ENCODE measurements around the gene TBX18.

The TBX18 gene

GRCh38 chr6:84764332-84765049 is at the start of gene TBX18:
TSS of gene TBX18 (minus strand) at chr6:84764598. CDS start at chr6:84764181, 417 bp downstream.
- no peak for DNase-seq

- no peak for DNase-seq
These were observed 47.0 kb upstream of the TBX18 start for GRCh38 chr6:84811351-84811750.

- DNase-seq, result no peak
These were observed 45.1 kb upstream of the TBX18 start for GRCh38 chr6:84809455-84809854.

- DNase-seq, result no peak
These were observed 44.2 kb upstream of the TBX18 start for GRCh38 chr6:84808491-84809061.

- no peak for DNase-seq
These were observed 40.7 kb upstream of the TBX18 start for GRCh38 chr6:84805145-84805544.

GRCh38 chr6:84804720-84805119 is 40.3 kb upstream of the TBX18 start:
- no peak for DNase-seq

- no peak for DNase-seq
These were observed 36.9 kb upstream of the TBX18 start for GRCh38 chr6:84801250-84801649.

- no peak for DNase-seq
These were observed 33.9 kb upstream of the TBX18 start for GRCh38 chr6:84798257-84798656.

- DNase-seq, result no peak
These were observed 31.9 kb upstream of the TBX18 start for GRCh38 chr6:84796343-84796742.

- no peak for DNase-seq
These were observed 27.5 kb upstream of the TBX18 start for GRCh38 chr6:84791927-84792326.

GRCh38 chr6:84791233-84791632 is 26.8 kb upstream of the TBX18 start:
- DNase-seq, result no peak

- DNase-seq, result no peak
These were observed 24.8 kb upstream of the TBX18 start for GRCh38 chr6:84789170-84789569.

GRCh38 chr6:84788689-84789088 is 24.3 kb upstream of the TBX18 start:
- no peak for DNase-seq

GRCh38 chr6:84785671-84786070 is 21.3 kb upstream of the TBX18 start:
- DNase-seq, result no peak

- no peak for DNase-seq
These were observed 15.5 kb upstream of the TBX18 start for GRCh38 chr6:84779917-84780316.

GRCh38 chr6:84779380-84779779 is 15.0 kb upstream of the TBX18 start:
- no peak for DNase-seq

- no peak for DNase-seq
These were observed 13.5 kb upstream of the TBX18 start for GRCh38 chr6:84777888-84778287.

- no peak for DNase-seq
These were observed 12.0 kb upstream of the TBX18 start for GRCh38 chr6:84776392-84776791.

GRCh38 chr6:84775751-84776150 is 11.4 kb upstream of the TBX18 start:
- no peak for DNase-seq

GRCh38 chr6:84774985-84775284 is 10.5 kb upstream of the TBX18 start:
- DNase-seq, result no peak

GRCh38 chr6:84774157-84774984 is 10.0 kb upstream of the TBX18 start:
- no peak for DNase-seq

GRCh38 chr6:84773431-84774156 is 9.2 kb upstream of the TBX18 start:
- DNase-seq, result no peak

GRCh38 chr6:84773133-84773430 is 8.7 kb upstream of the TBX18 start:
- no peak for DNase-seq
